HG03135 (cell line): Measurements from ENCODE around the gene C11orf24.
A peak's percentile ranks its signal among the peaks of the same experiment; 100 is the strongest.

Source experiments
- ATAC-seq: cut with Tn5 transposase; IDR thresholded peaks from one replicate; pipeline ENCODE4 v1.9.1; 2021; ENCODE audit warnings: mild to moderate bottlenecking, moderate library complexity; ENCODE audit not compliant: unreplicated experiment

Gene C11orf24

DNA sequence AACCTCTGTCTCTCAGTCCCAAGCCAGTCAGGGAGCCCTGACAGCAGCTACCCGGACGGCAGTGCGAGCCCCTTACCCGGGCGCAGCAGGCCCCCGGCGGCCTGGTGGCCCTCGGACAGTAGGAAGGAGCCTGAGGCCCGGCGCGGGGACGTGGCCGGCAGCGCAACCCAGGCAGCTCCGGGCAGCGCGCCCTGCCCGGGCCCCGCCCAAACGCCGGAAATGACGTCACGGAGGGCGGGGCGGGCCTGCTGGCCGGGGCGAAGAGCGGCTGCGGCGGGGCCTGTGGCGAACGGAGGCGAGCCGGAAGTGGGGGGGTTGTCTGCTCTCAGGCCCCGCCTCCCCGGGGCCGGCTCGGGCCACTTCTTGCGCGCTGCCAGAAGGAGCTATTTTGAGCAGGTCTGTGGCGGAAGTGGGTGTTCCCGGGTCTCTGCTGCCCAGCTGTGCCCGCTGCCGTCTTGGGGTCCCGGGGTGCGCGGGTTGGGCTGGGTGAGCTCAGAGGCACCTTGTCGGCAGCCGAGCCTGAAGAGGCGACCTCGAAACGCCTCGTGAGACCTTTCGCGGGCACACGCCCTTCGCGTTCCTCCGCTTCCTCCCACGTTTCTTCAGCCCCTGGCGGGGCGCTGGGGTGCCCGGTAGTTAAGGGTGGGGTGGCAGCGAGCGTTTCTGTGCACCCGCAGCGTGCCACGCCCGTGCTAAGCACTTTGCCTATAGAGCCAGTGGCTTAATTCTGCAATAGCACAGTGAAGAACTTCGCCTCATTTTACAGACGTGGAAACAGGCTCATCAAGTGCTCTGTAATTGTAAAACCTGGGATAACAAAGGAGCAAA is at the start of gene C11orf24:
Gene C11orf24 (minus strand): TSS at position 193 of the 828 bp plus-strand sequence. CDS start 8,206 bp downstream, outside the sequence.
- ATAC-seq, result peak; percentile 72

DNA sequence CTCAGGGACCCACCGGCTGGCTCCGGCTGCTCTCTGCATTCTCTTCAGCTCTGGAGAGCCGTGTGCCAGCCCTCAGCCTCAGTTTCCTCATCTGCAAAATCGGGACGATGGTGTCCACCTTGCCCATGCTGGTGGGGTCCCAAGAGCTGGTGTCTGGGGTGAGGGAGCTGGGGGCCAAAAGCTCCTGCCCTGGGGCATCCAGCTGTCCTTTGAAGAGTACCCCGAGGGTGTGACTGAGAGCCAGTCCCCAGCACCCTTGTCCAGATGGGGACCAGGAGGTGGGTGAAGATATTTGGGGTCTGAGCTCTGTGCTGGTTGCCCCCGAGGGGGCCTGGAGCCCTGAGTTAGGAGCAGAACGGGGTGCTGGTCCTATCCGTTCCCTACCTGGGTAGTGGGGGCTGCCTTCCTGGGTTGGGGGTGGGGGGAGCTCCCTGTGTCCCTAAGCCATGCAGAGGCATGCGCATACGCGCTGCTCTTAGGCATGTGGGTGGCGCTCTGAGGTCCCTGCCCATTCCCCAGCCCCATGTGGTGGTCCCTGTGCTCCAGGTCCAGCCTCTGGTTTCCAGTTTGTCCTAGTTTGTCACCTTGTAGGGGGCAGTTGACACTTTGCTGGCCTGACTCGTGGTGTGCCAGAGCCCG is 45.5 kb upstream of the C11orf24 start:
- no peak for ATAC-seq

DNA sequence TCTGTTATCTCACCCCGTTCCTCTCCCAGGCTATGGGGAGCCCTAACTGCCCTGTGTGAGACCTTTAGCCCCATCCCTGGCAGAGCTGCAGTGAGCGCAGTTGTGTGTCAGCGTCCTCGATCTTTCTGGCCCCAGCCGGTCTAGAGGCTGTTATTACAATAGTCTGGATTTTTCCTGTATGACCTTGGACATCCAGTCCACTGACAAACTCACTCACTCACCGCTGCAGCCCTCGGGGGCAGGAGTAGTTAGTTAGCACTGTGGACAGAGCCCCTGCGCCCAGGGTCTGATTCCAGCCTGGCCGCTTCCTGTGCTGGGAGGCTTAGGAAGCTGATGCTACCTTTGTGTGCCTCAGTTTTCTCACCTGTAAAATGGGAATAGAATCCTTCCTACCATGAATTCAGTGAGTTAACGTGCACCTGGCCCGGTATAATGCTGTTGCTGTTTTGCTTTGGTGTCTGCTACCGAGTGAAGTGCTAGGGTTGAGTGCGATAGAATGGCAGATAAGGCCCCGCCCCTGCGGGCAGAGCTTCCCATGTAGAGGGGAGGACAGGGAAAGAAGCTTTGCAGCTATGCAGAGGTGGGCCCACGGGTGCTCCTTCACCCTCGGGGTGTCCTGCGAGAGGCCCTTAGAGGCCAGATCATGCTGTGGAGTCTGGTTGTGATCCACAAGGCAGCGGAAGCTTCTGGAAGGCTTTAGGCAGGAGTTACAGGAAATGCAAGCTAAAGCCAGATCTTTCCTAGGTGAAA is 43.6 kb upstream of the C11orf24 start:
- ATAC-seq, result no peak

DNA sequence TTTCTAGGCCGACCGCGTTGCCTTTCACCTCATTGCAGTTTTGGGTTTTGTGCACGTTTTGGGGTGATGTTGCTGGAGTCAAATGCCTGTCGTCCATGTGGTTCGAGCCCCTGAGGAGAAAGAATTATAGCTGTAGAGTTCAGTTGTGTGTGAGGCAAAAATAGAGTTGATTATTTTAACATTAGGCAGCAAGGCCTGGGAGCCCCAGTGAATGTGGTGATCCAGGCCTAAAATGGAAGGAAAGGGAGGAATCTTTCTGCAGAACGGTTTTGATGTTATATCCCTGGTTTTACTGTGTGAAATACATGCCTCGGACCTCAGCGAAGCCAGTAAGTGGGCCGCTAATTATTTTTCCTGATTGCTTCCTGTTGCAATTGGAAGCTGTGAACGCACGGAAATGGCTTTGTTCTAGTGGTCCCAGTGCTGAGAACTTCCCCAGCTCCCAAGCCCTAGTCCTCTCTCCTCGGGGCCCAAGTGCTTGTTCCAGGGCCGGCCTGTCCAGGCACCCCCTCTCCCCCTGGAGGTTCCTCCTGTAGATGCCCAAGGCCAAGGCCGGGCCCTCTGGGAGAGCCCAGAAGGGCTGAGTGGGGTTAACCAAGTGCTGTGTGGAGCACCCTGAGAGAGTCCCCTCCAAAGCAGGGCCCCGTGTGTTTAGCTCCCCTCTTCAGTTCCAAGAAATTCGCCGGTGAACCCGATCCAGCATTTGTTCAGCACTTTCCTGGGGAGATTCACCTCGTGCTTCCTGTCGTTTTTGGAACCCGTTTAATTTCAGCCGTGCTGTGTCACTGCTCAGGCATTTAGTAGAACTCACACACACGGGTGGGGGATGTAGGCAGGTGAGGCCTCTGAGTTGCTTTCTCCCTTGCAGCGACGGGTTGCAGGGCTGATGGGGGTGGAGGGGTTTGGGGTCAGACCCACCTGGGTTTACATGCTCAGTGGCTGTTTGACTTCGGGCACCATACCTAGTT is 42.7 kb upstream of the C11orf24 start:
- no peak for ATAC-seq

DNA sequence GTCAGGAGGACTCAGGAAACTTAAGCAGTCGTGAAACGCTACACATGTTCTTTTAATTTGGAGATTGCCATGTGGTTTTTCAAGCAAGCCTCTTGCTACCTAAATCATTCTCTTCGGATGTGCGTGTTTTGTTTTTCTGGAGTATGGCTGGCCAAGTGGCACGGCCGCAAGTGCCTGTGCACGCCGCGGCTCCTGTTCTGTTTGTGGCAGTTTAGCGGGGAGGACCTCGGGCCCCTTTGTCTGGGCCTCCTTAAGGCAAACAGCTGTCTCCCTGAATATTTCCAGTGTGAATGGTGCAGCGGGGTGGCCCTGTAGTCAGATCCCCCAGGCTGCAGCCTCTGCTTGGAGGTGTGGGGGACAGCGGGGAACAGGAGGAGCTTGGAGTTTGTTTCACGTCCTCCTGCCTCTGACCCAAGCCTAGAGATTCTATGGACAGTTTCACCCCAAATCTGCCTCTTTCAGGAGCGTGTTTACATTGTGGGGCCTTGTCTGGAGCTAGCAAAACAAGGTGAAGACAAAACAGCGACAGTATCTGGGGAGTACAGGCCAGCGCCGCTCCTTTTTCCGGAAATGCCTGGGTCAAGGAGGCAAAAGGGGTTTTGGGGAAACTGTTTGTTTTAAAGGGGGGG is 41.9 kb upstream of the C11orf24 start:
- no peak for ATAC-seq

DNA sequence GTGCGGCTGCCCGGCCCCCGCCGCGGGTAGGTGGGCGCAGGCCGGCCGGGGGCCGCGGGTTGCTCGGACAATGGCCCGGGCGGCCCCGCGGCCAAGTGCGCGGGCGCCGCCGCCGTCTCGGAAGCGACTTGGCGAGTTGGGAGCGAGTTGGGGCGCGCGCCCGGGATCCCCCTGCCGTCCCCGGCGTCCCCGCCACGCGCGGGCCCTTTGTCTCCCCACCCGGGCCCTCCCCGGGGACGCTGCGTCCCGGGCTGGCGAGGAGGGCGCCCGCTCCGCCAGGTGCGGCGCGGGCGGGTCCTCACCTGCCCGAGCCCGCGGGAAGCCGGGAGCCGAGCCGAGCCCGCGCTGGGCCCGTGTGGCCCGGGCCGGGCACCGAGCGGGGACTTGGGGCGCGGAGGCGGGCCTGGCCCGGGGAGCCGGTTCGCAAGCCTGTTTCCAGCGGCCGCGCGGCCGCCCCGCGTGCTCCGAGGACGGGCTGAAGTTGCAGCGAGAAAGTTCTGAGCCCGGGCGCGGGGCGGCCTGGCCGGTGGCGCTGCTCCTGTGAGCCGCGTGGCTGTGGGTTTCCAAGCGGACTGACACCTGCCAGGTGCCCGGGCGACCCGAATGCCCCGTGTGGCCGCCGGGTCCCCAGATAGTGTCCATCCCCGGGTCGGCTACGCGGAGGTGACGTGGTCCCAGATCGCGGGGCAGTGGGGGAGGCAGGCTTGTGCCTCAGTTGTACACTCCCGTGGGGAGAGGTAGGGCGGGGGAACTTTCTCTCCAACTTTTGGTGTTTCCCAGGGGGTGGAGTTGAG is 41.2 kb upstream of the C11orf24 start:
- ATAC-seq, result no peak

DNA sequence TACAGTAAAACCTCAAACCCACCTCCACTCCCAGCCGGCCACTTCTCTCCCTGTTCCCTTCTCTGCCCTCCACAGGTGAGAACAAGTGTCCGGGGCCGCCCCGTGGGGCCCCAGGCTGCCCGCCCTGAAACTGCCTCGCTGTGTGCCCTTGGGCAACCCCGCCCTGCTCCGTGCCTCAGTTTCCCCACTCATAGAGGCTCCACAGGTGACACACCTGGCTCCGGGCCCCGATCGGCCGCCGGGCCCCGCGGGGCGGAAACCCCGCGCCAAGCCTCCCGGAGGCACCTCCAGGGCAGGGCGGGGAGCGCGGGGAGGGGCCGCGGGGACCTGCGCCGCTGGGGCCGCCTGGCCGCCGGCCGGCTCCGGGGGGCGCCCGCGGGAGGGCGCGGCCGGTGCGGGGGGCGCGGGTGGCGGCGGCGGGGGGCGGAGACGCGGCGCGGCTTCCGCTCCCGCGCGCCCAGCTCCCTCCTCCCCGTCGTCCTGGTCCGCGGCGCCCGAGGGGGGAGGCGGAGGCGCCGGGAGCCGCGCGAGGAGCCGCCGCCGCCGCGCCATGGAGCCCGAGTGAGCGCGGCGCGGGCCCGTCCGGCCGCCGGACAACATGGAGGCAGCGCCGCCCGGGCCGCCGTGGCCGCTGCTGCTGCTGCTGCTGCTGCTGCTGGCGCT is 40.5 kb upstream of the C11orf24 start, which contains the start of gene LRP5:
Gene LRP5 (plus strand): TSS at position 475 of the 663 bp plus-strand sequence. CDS start 124 bp downstream, at position 599.
- ATAC-seq, result no peak

DNA sequence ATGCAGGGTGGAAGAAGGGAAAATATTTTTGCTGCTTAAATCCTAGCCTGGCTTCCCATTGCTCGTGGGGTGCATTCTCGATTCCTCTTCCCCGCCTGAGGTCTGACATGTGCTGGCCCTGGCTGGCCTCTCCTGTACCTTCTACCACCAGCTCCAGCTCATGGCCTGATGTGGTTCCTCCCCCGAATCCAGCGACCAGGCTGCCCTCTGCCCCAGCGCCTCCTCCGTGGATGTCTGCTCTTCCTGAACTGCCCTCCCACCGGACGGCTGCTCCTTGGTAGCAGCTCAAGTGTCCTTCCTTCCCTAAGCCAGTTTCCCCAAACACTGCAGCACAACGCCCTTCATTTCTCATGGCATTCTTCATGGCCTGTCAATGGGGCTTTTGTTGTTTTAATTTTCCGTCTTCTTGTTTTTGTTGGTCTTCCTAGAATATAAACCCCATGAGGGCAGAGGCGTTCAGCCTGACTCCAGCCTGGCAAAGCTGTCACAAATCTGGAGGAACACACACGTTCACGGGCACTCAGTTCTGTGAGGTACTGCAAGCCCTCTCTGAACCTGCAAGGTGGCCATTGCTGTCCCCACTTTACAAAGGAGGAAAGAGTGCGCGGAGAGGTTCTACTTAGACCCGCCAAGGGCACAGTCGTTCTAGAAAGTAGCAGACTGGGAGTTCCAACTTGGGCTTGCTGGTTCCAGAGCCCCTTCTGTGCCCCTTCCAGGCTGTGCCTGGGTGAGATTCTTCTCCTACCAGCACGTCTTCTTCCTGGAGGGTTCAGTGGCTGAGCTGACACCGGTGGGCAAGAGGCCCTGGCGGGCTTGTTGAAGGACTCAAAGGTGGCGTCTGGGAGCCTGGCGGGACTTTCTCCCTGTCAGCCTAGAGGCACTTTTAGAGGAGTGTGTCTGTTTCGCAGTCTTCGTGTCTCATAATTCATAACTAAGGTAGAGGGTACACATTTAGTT is 39.7 kb upstream of the C11orf24 start:
- ATAC-seq, result no peak

DNA sequence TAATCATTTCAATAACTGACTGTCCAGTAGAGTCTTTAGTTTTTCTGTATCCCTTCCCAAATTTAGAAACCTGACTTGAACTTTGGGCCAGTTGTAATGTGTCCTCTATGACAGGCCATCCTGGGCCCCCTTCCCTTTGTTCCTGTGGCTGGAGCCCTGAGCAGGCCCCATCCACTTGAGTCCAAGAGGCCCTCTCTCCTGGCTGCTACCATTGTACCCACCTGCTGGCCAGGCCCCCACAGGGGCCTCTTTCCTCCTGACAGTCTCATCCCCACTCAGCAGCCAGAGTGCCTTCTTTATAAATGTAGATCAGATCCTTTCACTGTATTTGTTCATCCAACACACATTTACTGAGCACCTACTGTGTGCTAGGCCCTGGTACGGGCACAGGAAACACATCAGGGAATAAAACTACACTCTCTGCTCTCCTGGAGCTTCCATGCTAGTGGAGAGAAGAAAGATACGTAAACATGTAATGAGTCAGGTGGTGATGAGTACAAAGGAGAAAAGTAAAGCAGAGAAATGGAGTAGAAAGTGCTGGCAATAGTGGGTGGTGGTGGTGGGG is 37.9 kb upstream of the C11orf24 start:
- no peak for ATAC-seq

DNA sequence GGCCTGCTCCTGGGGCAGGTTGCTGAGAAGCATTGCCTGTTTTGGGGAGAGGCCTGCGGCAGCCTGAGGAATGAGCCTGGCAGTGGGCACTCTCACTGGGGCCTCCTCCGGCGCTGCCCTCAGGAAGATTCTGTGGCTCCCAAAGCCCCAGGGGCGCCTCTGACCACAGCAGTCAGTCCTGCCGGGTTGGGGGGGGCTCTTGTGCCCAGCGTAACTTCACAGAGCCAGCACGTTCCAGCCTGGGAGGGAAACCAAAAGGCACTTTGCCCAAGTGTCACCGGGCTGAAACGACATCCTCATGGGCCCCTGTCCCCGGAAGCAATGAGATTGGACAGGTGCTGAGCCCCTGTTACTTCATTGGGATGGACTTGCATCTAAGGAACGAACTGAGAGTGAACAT is 36.3 kb upstream of the C11orf24 start:
- ATAC-seq, result no peak

DNA sequence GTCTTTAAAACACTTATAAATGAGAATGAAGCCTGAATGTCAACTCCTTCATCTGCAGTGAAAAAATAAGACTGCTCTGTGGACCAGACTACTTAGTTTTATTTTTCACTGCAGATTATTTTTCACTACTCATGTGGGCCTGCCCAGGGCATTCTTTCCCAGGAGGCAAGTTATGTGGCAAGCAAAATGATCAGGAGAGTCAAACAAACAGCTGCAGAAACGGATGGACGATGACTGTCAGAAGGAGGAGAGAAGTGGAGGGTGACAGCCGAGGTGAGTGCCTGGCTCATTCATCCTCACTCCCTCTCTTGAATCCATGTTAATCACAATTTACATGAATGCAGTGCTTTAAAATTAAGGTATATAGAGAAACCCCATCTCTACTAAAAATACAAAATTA is 34.9 kb upstream of the C11orf24 start:
- ATAC-seq, result no peak

DNA sequence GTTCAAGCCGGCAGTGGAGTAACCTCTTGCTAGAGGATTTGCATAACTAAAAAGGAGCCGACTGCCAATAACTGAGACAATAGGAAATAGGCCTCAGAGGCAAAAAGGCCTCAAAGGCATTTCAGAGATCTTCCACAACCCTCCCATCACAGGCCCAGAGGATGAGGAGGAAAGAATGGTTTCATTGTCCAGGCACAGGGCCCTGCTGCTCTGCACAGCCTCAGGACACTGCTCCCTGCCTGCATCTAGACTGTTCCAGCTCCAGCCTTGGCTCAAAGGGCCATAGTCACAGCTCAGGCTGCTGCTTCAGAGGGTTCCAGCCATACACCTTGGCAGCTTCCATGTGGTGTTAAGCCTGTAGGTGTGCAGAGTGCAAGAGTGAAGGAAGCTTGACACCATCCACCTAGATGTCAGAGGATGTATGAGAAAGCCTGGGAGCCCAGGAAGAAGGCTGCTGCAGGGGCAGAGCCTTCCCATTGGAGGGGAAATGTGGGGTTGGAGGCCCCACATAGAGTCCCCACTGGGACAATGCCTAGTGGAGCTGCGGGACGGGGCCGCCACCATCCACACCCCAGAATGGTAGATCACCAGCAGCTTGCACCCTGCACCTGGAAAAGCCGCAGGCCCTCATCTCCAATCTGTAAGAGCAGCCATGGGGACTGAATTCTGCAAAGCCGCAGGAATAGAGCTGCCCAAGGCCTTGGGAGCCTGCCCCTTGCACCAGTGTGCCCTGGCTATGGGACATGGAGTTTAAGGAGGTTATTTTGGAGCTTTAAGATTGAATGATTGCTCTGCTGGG is 32.4 kb upstream of the C11orf24 start:
- no peak for ATAC-seq

DNA sequence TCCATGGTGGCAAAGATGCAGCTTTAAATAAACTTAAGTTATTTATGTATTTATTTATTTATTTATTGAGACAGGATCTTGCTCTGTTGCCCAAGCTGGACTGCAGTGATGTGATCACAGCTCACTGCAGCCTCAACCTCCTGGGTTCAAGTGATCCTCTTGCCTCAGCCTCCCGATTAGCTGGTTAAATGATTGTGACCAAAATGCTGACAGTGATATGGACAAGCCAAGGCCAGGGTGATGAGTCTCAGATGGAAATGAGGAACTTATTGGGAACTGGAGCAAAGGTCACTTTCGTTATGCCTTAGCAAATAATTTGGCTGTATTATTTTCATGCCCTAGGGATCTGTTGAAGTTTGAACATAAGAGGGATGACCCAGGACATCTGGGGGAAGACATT is 31.3 kb upstream of the C11orf24 start:
- ATAC-seq, result no peak

DNA sequence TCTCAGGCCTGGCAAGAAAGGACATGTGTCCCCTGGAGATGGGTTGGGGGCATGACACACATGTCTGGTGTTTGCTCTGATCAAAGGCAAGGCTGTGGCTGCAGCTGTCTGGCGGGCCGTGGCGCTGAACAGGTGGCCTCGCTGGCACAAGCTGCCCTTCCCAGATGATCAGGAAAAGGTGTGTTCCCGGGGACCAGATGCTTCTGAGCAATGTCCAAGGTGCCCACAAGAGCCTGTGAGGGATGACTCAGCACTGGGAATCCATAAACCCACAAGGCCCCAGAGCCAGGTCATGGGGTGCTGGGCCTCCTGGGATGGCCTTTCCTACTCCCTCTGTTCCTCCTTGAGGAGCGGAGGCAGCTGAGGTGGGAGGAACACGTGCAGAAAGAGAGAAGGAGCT is 30.9 kb upstream of the C11orf24 start:
- ATAC-seq, result no peak

DNA sequence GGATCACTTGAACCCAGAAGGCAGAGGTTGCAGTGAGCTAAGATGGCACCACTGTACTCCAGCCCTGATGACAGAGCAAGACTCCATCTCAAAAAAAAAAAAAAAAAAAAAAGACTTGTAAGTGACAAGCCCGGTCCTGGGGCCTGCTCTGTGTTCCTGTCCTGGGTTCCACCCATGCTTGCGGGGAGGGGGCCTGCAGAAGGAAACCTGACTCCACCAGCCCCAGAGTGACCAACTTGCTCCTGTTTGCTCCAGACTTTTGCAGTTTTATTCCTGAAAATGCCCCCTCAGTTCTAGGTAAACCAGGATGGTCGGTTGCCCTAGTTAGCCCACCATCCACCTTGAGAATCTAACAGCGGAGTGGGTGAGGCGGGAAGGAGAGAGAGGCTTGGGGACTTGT is 30.5 kb upstream of the C11orf24 start:
- no peak for ATAC-seq

DNA sequence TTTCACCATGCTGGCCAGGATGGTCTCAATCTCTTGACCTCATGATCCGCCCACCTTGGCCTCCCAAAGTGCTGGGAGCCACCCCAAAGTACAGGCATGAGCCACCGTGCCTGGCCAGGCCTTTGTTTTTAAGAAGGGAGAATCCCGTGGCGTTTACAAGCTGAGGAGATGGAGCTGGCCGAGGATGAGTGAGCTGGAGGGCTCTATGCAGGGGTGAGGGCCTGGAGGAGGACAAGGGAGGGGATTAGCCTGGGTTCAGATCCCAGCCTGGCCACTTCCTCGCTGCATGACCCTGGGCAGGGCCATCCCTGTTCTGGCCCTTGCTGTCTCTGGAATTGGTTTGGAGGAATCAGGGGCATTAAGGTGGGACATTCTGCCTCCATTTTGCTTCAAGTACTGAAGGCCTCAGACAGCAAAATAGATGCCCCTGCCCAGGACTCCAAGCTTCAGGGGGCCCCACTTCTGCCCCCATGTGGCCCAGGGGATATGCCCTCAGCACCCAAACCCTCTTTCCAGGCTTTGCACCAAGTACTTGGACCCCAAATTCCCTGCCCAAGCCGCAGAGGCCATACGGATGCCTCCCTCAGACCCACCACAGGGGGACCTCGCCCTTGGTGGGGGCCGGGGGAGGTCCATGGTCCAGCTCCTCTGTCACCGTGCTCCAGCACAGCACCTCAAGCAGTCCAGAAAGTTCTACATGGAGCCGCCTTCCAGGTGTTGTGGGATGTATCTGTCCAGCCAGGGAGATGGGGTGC is 28.5 kb upstream of the C11orf24 start:
- ATAC-seq, result no peak
